ENCODE measurements around the gene ABCC3. TPM values are rescaled to one million over a fixed set of nuclear protein-coding genes. Genes with fewer than 3 reads are reported as not detected.

The ABCC3 gene
- total RNA-seq, 1 donor from 2014 or later = 5.9 TPM

- DNase-seq = no peak
Observed at GRCh38 chr17:50668025-50668837, 33.5 kb downstream of the ABCC3 start.

DNA sequence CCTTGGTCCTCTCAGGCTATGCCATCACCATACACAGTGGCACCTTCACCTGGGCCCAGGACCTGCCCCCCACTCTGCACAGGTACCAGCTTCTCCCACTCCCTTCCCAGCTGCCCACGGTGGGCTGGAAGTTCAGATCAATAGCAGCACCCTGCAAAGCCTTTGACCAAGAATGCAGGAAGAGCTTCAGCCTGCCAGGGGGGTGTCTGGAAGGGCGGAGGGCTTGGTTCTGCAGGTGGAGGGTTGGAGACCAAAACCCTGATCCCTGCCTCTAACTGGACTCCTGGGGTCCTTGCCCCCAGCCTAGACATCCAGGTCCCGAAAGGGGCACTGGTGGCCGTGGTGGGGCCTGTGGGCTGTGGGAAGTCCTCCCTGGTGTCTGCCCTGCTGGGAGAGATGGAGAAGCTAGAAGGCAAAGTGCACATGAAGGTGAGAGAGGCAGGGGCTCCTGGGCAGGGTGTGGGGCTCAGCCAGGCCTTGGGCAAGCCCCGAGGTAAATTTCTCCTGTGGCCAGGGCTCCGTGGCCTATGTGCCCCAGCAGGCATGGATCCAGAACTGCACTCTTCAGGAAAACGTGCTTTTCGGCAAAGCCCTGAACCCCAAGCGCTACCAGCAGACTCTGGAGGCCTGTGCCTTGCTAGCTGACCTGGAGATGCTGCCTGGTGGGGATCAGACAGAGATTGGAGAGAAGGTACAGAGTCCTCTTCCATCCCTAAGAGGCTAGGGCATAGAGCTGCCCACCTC is 34.3 kb downstream of the ABCC3 start:
- DNase-seq = no peak

DNA sequence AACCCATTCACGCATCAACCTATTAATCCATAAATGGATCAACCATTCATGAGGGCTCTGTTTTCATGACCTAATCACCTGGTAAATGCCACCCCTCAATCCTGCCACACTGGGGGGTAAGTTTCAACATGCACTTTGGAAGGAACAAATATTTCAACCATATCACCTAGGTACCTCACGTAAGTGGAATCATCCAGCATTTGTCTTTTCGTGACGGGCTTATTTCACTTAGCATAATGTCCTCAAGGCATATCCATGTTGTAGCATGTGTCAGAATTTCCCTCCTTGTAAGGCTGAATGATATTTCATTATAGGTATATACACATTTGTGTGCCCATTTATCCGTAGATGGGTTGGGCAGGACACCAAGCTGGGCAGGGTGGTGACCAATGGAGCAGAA is 37.4 kb downstream of the ABCC3 start:
- no peak for DNase-seq

DNA sequence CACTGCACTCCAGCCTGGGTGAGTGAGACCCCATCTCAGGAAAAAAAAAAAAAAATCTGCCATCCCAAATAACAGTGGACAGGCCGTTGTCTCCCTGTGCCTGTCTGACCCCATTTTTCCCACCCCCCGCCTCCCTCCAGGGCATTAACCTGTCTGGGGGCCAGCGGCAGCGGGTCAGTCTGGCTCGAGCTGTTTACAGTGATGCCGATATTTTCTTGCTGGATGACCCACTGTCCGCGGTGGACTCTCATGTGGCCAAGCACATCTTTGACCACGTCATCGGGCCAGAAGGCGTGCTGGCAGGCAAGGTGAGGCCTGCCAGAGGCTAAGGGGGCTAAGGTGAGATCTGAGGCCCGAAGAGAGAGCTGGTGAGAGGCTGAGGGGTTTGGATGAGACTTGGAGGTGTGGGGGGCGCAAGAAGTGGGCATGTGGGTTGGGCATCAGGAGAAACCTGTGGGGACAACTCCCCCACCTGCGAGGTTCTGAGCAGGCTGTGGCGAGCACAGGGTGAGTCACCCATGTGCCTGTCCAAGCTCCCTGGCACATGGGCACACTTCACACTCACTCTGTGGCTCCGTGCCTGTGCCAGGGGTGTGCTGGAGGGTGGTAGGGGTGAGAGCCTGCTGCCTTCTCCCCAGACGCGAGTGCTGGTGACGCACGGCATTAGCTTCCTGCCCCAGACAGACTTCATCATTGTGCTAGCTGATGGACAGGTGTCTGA is 38.3 kb downstream of the ABCC3 start:
- no peak for DNase-seq

DNA sequence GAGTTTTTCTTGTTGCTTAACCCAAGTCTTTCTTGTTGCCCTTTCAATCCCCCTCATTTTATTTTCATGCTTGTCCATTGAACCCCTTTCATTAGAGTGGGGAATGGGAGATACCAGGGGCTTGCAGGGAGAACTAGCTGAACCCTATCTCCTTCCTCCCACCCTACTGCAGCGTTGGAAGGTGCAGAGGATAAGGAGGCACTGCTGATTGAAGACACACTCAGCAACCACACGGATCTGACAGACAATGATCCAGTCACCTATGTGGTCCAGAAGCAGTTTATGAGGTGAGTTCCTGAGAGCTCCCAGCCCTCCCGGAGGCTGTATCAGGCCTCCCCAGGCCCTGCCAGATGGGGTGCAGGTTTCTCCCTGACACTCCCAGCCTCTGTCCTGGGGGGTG is 40.5 kb downstream of the ABCC3 start:
- no peak for DNase-seq

DNA sequence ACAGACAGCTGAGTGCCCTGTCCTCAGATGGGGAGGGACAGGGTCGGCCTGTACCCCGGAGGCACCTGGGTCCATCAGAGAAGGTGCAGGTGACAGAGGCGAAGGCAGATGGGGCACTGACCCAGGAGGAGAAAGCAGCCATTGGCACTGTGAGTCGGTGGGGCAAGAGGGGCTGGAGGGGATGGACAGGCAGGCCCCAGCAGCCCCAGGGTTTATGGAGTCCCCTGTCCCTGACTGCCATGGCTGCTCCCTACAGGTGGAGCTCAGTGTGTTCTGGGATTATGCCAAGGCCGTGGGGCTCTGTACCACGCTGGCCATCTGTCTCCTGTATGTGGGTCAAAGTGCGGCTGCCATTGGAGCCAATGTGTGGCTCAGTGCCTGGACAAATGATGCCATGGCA is 40.9 kb downstream of the ABCC3 start:
- no peak for DNase-seq

GRCh38 chr17:50676065-50676975 is 41.6 kb downstream of the ABCC3 start:
- no peak for DNase-seq

GRCh38 chr17:50677851-50678375 is 43.2 kb downstream of the ABCC3 start:
- no peak for DNase-seq

GRCh38 chr17:50679008-50679544 is 44.4 kb downstream of the ABCC3 start:
- no peak for DNase-seq

DNA sequence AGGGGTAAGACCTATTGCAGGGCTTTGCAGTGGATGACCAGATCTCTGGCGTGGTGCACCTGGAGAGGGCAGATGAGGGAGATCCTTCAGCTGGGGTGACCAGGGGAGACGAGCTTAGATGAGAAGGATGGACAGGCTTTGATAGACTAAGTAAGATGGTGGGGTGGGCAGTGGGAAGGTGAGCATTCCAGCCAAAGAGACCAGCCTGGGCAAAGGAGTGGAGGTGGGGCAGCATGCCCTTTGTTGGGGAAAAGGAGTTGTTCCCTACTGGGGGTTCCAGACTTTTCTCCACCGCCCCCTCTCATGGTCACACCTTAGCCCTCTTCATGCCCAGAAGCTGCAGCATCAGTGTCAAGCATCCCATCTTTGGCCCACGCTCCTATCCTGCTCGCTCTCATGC is 45.4 kb downstream of the ABCC3 start:
- no peak for DNase-seq

- DNase-seq = peak; percentile 42
Observed at GRCh38 chr17:50680543-50681262, 46.0 kb downstream of the ABCC3 start.

DNA sequence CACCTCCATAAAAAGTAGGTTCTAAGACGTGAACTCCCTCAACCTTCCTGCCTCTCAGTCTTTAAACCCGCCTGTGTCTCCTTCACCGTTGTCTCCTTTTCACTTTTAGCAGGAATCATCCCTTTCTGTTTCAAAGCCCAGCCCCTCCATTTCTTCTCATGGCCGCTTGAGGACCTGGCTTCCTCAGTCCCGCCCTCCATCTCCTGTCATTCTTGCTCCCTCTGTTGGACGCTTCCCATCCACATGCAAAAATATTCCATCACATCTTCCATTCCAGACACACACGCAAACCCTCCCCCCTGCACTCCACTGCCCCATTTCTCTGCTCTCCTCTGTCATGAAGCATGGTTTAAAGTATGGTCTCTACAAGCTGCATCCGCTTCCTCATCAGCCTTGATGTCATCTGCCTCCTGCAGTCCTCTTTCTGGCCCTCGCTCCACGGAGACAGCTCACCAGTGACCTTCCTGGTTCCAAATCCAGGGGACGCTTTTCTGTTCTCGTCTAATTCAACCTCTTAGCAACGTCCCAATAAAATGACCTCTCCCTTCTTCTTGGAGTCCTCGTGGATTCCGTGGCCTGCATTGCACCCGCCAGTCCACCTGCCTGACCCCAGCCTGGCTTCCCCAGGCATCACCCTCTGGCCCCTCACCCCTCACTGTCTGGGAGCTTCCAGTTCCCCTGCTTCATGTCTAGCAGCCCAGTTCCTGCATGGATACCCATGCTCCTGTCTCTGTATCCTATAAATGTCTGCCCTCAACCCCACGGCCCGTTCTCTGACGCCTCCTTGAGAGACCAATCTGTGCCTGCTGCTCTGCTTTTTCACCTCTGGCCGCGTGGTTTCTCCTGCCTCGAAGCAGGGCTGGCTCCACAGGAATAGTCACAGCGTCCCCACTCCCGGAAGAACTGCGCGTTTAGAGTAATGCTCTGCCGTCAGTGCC is 46.9 kb downstream of the ABCC3 start:
- DNase-seq = peak; percentile 75

GRCh38 chr17:50682441-50682840 is 47.8 kb downstream of the ABCC3 start:
- DNase-seq = no peak

GRCh38 chr17:50682938-50683337 is 48.3 kb downstream of the ABCC3 start:
- no peak for DNase-seq

- no peak for DNase-seq
Observed at GRCh38 chr17:50683434-50684287, 49.0 kb downstream of the ABCC3 start.

DNA sequence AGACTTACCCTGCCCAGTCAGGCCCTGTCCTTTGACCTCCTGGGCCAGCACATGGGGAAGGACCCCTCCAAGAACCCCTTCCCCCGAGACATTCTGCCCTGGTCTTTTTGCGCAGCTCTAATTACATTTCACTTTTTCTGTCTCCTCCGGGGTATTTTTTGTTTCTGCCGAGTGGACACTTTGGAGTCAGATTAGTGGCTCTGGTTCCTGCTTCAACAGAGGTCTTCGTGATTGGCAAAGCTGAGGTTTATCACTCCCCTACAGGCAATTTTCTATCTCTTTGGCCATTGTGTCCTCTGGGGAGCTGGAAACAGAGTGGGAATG is 49.6 kb downstream of the ABCC3 start:
- no peak for DNase-seq

DNA sequence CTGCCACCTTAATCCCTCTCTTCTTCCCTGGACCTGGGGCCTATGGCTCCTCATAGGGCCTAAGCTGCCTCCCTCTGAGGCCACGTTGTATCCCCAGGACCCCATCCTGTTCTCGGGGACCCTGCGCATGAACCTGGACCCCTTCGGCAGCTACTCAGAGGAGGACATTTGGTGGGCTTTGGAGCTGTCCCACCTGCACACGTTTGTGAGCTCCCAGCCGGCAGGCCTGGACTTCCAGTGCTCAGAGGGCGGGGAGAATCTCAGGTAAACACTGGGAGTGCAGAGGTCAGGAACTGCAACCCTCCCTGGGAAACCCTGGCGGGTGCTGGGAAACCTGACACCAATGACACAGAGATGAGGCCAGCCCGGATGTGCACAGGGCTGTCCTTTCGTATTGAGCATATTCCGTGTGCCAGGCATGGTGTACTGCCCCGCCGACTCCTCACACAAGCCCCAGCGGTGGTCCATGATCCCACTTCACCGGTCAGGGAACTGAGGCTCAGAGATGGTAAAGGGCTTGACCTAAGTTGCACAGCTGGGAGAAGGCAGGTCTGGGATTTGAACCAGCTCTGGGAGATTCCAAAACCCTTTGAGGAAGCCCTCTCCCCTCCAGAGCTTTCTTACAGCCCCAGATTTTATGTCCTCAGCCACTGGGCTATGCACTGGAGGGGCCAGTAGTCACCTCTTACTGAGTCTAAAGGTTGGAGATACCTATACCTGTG is 50.1 kb downstream of the ABCC3 start:
- DNase-seq = no peak

GRCh38 chr17:50685334-50685665 is 50.6 kb downstream of the ABCC3 start:
- DNase-seq = no peak
